GM19452 (cell line): Measurements from ENCODE around the gene PLGRKT.
"Not testable (repeated sequence)": the region's sequence is repeated elsewhere in the genome, so short reads cannot be mapped to it uniquely, and the experiment has no call there.

Source experiments
- ATAC-seq: cut with Tn5 transposase; IDR thresholded peaks from one replicate; pipeline ENCODE4 v1.9.1; 2021; ENCODE audit not compliant: unreplicated experiment

Gene PLGRKT

GRCh38 chr9:5321058-5321457 lies 116.7 kb downstream of the PLGRKT start:
- no peak for ATAC-seq

- not testable (repeated sequence) for ATAC-seq
Observed at GRCh38 chr9:5316406-5316805, 121.3 kb downstream of the PLGRKT start.

GRCh38 chr9:5315187-5315923 lies 122.4 kb downstream of the PLGRKT start:
- ATAC-seq: no peak

- ATAC-seq: no peak
Observed at GRCh38 chr9:5310851-5311250, 126.9 kb downstream of the PLGRKT start.
